Panc1 (cell line): ENCODE results near the gene INS.

Source experiments
- CTCF ChIP-seq: fragments of 450-650 bp; IDR thresholded peaks from 2 replicates; pipeline ENCODE4 v1.5.1; 2017; ENCODE audit warnings: mild to moderate bottlenecking
- TCF7L2 ChIP-seq: IDR thresholded peaks from 2 replicates; pipeline ENCODE4 v1.6.1; 2011; ENCODE audit warnings: mild to moderate bottlenecking, low read depth, low read length, inconsistent platforms

- TF ChIP-seq CTCF (peak; percentile 98), TCF7L2 (no peak)
These were observed 5.3 kb upstream of the INS start for GRCh38 chr11:2166091-2166851.
